ENCODE results near the gene RPS6KA2.
"Not testable (repeated sequence)": the region's sequence is repeated elsewhere in the genome, so short reads cannot be mapped to it uniquely, and the experiment has no call there.

RPS6KA2 gene

DNA sequence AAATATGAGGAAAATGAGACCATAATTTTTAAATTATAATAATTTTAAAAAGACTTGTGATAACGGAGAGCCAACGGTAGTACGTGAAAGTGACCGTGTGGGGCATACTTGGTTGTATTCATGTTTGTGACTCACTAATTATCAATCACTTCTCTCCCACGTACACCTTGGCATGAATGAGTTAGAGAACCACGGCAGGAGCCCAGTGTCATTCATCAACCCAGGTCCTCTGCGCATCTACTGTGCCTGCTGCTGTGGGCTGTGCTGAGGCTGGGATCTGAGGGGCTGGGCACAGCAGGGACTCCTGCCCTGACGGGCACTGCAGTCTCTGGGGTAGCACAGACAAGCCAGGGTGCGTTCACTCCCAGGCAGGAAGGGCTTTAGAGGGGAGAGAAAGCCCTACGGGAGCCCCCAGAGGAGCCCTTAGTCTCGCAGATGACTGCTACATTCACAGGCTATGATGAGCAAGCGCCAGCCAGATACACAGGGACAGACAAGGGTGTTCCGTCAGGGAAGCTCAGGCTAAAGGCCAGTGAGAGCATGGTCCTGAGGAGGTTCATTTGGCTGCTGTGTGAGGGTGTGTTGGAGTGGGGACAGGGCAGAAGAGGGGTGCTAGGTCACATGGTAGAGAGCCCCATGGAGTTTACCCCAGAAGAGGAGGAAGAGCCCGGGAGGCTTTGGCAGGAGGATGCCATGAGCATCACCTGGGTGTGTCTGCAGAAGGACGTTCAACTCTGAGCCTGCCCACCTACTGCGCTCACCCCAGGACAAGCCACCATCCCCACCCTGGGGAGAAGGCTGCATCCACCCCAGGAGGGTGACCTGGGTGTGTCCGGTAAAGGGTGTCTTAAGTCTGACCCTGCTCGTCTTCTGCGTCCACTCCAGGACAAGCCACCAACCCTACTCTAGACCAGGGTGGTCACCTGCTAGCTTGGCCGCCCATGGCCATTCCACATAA, 8.2 kb upstream of the RPS6KA2 start:
- no peak for DNase-seq (ENCODE audit: low spot score)

DNA sequence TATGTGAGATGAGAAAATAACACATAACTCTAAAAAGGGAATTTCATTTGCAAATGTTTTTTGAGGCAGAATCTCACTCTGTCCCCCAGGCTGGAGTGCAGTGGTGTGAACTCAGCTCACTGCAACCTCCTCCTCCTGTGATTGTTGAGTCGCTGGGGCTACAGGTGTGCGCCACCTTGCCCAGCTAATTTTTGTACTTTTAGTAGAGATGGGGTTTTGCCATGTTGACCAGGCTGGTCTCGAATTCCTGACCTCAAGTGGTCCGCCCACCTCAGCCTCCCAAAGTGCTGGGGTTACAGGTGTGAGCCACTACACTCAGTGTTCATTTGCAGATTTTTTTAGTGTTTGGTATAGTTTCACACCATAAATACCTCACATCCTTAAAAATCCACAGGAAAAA, 7.5 kb upstream of the RPS6KA2 start:
- not testable (repeated sequence) for DNase-seq (ENCODE audit: low spot score)

DNA sequence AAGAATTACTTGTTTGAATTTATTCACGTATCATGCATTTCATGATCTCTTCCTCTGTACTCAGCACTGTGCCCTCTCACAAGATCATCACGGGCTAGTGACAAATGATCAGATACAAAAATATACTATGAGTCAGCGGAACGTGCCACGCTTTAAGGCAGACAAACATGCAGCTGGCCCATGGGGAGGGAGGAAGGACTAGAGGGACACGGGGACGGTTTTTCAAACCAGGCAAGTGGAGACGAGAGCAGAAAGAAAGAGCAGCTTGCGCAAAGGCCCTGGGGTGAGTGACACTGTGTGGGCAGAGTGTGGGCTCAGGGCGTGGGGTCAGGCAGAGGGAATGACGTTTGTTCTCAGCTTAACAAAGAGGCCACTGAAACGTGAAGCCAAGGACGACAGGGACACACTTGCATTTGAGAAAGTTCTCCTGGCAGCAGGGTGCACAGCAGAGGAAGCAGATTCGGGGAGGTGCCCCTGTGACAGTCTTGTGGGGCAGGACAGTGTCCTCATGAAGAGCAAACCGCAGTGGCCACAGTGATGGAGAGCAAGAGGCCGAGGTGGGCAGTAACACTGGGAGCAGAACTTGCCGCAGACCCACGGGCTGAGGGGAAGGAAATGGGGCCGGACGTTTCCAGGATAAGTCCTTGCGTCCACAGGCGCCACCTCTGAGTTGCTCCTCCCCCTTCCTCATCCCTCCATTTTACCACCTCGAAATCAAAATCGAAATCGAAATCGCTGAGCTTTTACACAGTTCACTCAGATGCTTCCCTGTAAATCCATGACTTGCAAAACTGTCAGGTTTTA, 6.9 kb upstream of the RPS6KA2 start:
- no peak for DNase-seq (ENCODE audit: low spot score)

GRCh38 chr6:166632731-166633130, 5.7 kb upstream of the RPS6KA2 start:
- DNase-seq (ENCODE audit: low spot score), result no peak

- no peak for DNase-seq (ENCODE audit: low spot score)
These were observed 3.4 kb upstream of the RPS6KA2 start for GRCh38 chr6:166630462-166630861.

GRCh38 chr6:166629628-166630027, 2.6 kb upstream of the RPS6KA2 start:
- DNase-seq (ENCODE audit: low spot score), result no peak

DNA sequence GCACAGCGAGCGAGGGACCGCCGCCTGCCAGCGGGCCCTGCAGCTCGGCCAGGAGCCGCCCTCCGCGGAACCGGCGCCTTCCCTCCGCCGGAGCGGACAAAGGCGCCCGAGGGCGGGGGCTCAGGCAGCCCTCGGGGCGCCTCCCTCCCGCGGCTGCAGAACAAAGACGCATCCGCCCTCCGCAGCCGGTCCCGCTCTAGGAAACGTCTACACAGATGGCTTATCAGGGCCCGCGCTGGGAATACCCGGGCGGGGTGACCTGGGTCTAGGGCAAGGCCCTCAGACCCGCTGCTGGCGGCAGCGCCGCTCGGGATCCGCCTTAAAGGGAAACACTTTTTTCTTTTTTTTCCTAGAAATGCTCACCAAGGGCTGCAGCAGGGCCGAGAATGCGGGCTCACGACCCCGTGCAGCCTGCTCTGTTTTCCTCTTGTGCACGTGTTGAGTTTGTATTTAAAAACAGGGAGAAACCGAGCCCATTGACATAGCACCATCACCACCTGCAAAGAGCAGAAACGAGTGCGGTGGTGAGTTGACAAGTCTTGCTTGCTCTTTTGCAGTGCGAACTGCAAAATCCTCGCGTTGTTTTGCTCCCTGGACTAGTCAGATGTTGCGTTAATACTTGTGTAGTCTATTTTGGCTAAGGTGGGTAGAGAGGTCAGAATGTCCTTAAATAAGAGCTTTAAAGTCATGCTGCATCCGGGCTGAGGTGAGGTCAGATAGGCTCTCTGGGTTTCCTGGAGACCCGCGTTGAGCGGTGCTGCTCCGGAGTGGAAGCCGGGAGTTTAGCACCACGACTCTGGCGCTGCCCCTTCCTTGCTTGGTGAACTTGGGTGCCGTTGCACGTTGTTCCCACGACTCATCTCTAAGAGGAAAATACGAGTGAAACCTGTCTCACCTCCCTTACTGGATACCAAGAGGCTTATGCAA, 1.1 kb upstream of the RPS6KA2 start:
- DNase-seq (ENCODE audit: low spot score), result peak; percentile 64

GRCh38 chr6:166626177-166627032, 646 bp downstream of the RPS6KA2 start:
- peak; percentile 40 for DNase-seq (ENCODE audit: low spot score)

DNA sequence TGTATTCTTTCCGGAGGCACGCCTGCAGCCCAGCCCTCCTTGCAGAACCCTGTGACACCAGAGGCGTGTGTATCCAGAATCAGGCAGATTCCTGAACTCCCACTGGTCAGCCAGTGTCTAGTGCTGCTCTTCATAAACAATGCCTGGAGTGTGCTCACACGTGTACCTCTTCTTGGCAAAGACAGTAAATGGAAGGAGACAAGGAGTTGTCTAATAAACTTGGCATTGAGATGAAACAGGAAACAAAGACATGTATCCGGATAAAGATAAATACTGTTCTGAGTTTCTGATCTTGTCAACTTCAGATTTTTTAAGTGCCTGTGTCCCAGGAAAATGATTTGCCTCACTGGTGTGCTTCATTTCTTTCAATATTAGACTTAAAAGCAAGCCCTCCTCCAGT, 1.7 kb downstream of the RPS6KA2 start:
- DNase-seq (ENCODE audit: low spot score), result peak; percentile 69

GRCh38 chr6:166624275-166624674, 2.8 kb downstream of the RPS6KA2 start:
- peak; percentile 47 for DNase-seq (ENCODE audit: low spot score)

GRCh38 chr6:166623318-166623717, 3.7 kb downstream of the RPS6KA2 start:
- DNase-seq (ENCODE audit: low spot score), result no peak

- DNase-seq (ENCODE audit: low spot score), result no peak
These were observed 5.9 kb downstream of the RPS6KA2 start for GRCh38 chr6:166621114-166621540.

GRCh38 chr6:166620478-166621113, 6.5 kb downstream of the RPS6KA2 start:
- DNase-seq (ENCODE audit: low spot score), result no peak

DNA sequence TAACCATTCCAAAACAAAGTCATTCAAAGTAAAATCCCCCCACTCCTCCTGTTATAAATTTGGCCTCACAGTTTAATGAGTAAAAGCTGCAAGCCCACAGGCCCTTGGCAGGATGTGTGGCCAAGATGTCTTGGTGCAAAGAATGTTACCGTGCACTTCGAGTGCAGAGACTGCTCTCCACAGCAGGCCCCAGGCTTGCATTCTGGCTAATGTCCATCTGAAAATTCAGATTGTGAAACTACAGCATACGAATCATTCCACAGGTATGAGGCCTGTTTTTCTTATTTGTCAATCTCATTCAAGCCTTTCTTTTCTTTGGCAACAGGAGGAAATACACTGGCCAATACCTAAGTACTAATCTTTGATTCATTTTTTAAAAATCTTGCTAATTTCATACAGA, 7.1 kb downstream of the RPS6KA2 start:
- no peak for DNase-seq (ENCODE audit: low spot score)

GRCh38 chr6:166618866-166619761, 7.9 kb downstream of the RPS6KA2 start:
- no peak for DNase-seq (ENCODE audit: low spot score)

DNA sequence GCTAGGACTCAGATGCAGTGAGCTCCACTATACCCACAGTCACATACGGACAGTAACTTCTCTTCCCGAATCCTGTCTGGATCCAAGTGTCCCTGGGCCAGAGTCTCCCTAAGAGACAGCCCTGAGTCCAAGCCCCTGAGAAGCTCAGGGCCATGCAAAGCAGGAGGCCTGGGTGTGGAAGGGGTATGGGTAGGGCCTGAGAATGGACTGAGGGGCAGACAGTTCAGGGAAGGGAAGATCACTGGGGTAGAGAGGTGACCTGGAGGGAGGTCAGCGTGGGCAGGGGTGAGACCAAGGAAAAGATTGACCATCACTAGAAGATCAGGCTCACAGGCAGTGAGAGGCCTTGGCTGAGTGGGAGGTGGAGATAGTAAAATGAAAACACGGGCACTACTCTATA, 8.8 kb downstream of the RPS6KA2 start:
- no peak for DNase-seq (ENCODE audit: low spot score)

DNA sequence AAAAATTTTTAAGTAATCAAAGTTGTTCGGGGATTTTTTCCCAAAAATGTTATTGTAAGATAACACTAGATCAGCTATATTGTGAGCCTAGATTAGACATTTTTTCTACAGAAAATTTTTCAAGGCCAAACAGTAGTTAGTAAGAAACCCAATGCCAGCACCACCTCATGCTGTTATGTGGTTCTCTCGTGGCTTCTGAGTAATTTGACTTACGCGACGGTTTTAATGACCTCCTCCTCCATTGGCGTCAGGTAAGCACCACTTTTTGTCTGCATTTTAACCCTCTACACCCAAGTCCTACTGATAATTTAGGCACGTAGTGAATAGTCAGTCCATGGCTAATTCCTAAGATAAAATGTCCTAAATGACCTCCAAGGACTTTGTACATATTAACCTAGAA, 9.7 kb downstream of the RPS6KA2 start:
- DNase-seq (ENCODE audit: low spot score), result no peak

- no peak for DNase-seq (ENCODE audit: low spot score)
These were observed 10.5 kb downstream of the RPS6KA2 start for GRCh38 chr6:166616261-166617238.

Measured in pons (tissue), 1 donor.